ENCODE results near the gene PLTP. TPM values are rescaled to one million over a fixed set of nuclear protein-coding genes. Genes with fewer than 3 reads are reported as not detected.
"Not testable (repeated sequence)": the region's sequence is repeated elsewhere in the genome, so short reads cannot be mapped to it uniquely, and the experiment has no call there.

Gene PLTP
- total RNA-seq, 2 experiments from 2014 or later = 5.1 to 5.3 TPM

DNA sequence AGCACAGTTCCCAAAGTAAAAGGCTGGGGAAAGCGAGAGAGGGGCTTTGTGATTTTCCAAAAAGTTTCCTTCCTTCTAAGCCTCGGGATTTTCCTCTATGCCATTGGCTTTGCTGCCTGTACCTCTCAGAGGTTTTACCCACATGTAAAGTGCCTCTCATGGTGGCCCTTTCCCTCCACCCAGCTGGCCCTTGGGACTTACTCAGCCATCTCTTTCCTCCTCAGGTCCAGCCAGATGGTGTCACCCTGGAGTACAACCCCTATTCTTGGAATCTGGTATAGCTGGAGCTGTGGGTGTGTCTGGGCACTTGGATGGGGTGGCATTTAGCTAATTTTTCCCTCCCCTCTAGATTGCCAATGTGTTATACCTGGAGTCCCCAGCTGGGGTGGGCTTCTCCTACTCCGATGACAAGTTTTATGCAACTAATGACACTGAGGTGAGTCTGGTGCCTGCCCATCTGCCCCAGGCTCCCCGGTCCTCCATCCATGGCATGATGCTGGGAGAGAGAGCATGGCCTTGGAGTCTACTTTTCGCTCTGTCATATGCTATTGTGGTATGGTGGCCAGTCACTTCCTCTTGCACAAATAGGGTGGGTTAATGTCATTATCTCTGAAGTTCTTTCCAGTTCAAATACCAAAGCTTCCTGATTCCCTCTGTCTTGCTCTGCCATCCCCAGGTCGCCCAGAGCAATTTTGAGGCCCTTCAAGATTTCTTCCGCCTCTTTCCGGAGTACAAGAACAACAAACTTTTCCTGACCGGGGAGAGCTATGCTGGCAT, 19.7 kb downstream of the PLTP start:
- POLR2A ChIA-PET = interaction anchor here (1.0 to 1.4 kb wide), 2 partner anchors 42 to 80 kb away, joined by 3 to 7 read pairs; partner anchors contain the start of genes PCIF1 and ZNF335
- CTCF ChIA-PET = interaction anchor here (1.0 to 1.4 kb wide), 2 partner anchors 17 to 70 kb away, joined by 4 read pairs; no protein-coding TSS in a partner anchor

GRCh38 chr20:45890985-45891983, 20.7 kb downstream of the PLTP start, which contains the start of the genes CTSA and NEURL2:
CTSA (plus strand) TSS chr20:45891335; CDS start chr20:45891569, 234 bp downstream.
NEURL2 (minus strand) TSS chr20:45891208; CDS start chr20:45890991, 217 bp downstream.
- CTCF ChIA-PET = interaction anchor here (1.0 to 3.0 kb wide), 5 partner anchors 10 to 92 kb away, joined by 4 to 16 read pairs (median 4); partner anchors contain the start of gene ZSWIM1
- POLR2A ChIA-PET = interaction anchor here (0.6 to 2.3 kb wide), 6 partner anchors 10 to 79 kb away, joined by 3 to 10 read pairs (median 5); partner anchors contain the start of genes PCIF1, PLTP and ZSWIM1

DNA sequence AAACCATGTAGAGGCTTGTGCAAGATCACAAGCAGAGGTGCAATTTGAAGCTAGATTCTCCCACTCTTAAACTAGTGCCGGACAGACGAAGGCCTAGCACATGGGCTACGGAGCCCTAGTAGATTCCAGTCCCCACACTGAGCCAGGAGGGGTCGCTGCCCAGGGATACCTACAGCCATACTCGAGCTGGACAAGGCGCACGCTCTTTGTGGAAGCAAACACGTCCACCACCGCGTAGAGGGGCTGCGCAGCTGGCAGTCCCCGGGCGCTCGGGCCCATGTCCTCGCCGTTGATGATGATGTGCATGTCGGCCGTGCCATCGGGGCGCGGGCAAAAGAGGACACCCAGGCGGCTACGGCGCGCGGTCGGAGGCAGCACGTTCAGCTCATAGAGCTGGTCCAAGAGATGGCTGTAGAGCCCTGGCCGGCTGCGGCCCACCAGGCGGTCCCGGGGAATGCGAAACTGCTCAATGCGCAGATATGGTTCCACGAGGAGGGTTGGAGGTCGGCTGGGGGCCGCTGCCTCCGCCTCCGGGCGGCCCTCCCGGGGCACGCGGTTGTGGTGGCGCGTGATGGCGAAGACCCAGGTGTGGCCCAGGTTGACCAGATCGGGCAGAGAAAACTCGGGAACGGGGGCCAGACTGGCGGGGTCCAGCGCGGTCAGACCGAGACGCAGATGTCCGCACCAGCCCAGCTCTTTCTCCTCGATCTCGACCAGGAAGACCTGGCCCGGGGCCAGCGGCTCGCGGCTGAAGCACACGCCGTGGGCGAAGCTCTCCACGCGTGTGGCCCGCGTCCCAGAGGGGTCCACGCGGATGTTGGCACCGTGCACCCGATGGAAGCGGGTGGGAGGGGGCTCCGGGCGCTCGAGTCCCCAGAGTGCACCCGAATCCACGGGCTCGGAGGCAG, 21.6 kb downstream of the PLTP start:
- POLR2A ChIA-PET = interaction anchor here (0.9 to 2.3 kb wide), 5 partner anchors 9 to 77 kb away, joined by 3 to 10 read pairs (median 5); partner anchors contain the start of genes PCIF1, PLTP and ZSWIM1
- CTCF ChIA-PET = interaction anchor here (0.7 to 3.0 kb wide), 6 partner anchors 8 to 91 kb away, joined by 3 to 16 read pairs (median 4); partner anchors contain the start of gene ZSWIM1

DNA sequence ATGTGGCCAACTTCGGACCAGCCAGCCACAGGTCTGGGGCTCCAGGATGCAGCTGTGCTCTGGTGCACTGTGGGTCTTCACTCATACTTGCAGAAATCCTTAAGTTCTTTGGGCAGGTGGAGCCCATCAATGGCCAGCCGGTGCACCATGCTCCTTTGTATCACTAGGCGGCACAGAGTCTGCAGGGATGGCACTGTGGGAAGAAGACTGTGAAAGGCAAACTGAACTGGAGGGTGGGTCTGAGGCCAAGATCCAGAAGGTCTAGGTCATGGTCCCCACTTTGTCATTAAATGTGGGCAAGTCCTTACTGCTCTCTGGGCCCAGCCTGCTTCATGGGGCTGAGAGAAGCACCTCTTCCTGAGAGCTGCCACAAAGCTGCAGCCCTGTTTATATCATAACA, 23.3 kb downstream of the PLTP start:
- ChIA-PET POLR2A (no interaction called here), CTCF (interaction anchor here (0.9 to 3.0 kb wide), 2 partner anchors 75 to 82 kb away, joined by 3 to 16 read pairs; no protein-coding TSS in a partner anchor)

DNA sequence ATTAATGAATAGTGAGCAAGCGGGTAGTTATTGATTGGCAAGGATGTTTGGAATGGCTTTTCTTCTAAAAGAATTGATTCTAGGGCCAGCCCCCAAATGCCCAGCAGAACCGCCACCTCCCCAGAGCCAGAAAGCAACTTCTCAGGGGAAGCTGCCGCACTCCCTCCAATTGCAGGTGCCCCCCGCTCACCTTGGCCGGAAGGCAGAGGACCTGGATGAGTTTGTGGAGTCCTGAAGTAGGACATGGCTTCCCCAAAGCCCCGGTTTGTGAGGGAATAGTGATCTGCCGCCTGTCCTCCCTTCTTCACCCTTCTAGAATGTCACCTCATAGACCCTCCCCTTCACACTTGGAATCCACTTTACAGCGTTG, 24.6 kb downstream of the PLTP start, which contains the start of gene SPATA25:
TSS of gene SPATA25 (minus strand) at position 277 of the 370 bp plus-strand sequence. CDS start at position 245, 32 bp downstream.
- POLR2A ChIA-PET = no interaction called here

GRCh38 chr20:45886590-45887345, 25.2 kb downstream of the PLTP start:
- ChIA-PET POLR2A (no interaction called here), CTCF (interaction anchor here (1.1 kb wide), 1 partner anchor 25 kb away, joined by 3 read pairs; the partner anchor contains the start of gene PLTP)

More for the DNA sequence above, 24.6 kb downstream of the PLTP start, which contains the start of gene SPATA25:
- CTCF ChIA-PET = no interaction called here

GRCh38 chr20:45883100-45883469, 28.9 kb downstream of the PLTP start:
- POLR2A ChIA-PET = interaction anchor here (1.3 kb wide), 1 partner anchor 51 kb away, joined by 3 read pairs; no protein-coding TSS in a partner anchor
- CTCF ChIA-PET = interaction anchor here (1.4 kb wide), 1 partner anchor 21 kb away, joined by 4 read pairs; no protein-coding TSS in a partner anchor

DNA sequence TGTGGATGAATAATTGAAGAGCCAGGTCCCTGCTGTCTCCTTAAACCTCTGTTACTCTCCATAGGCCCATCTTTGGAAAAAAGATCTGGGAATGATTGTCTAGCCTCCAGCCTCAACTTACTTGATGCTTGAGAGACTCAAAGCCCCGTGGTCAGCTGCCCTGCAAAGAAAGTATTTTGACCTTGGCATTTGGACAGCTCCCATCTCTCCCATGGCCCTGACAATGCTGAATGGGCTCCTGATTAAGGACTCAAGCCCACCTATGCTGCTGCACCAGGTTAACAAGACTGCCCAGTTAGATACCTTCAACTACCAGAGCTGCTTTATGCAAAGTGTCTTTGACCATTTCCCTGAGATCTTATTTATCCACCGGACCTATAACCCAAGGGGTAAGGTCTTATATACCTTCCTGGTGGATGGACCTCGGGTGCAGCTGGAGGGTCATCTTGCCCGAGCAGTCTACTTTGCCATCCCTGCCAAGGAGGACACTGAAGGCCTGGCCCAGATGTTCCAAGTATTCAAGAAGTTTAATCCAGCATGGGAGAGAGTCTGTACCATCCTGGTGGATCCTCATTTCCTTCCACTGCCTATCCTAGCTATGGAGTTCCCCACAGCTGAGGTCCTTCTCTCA, 29.4 kb downstream of the PLTP start:
- ChIA-PET POLR2A (interaction anchor here (1.3 kb wide), 1 partner anchor 51 kb away, joined by 3 read pairs; no protein-coding TSS in a partner anchor), CTCF (interaction anchor here (1.4 to 2.4 kb wide), 3 partner anchors 7 to 90 kb away, joined by 3 to 10 read pairs (median 4); no protein-coding TSS in a partner anchor)

DNA sequence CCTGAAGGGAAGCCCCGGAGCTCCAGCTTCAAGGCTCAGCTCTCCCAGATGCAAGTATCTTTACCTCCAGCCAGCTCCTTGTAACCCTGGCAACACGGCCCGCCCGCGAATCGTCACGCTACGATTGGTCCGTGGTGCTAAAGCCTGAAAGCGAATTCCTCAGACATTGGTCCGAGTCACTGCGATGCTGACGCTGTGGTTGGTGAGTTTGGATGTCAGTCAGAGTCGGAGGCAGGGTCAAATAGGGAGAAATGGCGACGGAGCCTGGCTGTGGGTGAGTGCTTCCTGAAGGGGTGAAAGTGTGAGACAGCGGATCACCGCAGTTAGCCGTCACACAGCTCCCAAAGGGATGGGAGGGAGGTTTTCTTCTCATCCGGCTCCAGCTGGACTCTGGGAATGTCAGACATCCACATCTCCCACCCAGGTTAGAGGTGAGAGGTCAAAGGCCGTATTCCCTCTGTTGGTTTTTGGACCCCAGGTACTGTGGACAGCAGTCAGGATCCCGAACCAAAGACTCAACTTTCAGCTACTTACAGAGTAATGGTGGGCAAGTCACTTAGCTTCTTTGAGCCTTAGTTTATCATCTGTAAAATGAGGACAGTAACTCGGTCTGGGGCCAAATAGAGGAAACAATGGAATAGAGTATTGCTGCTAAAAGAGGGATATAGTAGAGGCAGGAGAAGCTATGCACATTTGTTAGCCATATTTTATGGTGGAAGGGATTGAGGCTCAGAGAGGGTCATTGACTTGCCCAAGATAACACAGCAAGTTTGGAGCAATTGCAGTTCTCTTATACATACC, 30.8 kb downstream of the PLTP start, which contains the start of gene ZSWIM1:
TSS of gene ZSWIM1 (plus strand) at position 240 of the 801 bp plus-strand sequence. CDS start 1,366 bp downstream, outside the sequence.
- ChIA-PET CTCF (interaction anchor here (1.0 to 2.4 kb wide), 6 partner anchors 9 to 91 kb away, joined by 3 to 10 read pairs (median 3); partner anchors contain the start of genes ACOT8 and ZSWIM3), POLR2A (interaction anchor here (0.6 to 2.4 kb wide), 5 partner anchors 9 to 90 kb away, joined by 3 to 15 read pairs (median 5); partner anchors contain the start of genes ACOT8, CTSA, NEURL2 and ZSWIM3)

GRCh38 chr20:45878076-45878761, 33.7 kb downstream of the PLTP start:
- POLR2A ChIA-PET = no interaction called here
- CTCF ChIA-PET = no interaction called here

DNA sequence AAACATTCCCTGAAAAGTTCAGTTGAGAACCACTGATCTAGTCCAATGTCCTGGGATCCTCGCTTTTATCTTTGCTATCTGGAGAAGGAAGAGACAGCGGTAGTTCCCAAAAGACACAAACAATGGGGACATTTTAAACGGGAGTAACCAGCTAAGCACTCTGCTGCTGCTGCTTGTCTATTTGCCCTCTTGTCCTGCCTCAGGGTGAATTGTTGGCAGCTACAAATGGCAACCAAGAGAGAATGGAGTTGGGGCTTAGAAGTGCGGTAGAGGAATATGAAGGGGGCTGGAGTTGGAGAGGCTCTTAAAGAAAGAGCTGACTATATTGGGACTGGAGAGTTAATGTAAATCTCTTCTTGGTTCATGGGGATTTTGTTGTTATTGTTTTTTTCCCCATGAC, 37.4 kb downstream of the PLTP start:
- ChIA-PET POLR2A (no interaction called here), CTCF (interaction anchor here (0.6 kb wide), 1 partner anchor 95 kb away, joined by 3 read pairs; no protein-coding TSS in a partner anchor)

GRCh38 chr20:45874104-45874481, 37.9 kb downstream of the PLTP start:
- POLR2A ChIA-PET = not testable (repeated sequence)

GRCh38 chr20:45873409-45874103, 38.4 kb downstream of the PLTP start:
- ChIA-PET POLR2A (no interaction called here), CTCF (no interaction called here)

More at GRCh38 chr20:45874104-45874481, 37.9 kb downstream of the PLTP start:
- CTCF ChIA-PET = not testable (repeated sequence)

DNA sequence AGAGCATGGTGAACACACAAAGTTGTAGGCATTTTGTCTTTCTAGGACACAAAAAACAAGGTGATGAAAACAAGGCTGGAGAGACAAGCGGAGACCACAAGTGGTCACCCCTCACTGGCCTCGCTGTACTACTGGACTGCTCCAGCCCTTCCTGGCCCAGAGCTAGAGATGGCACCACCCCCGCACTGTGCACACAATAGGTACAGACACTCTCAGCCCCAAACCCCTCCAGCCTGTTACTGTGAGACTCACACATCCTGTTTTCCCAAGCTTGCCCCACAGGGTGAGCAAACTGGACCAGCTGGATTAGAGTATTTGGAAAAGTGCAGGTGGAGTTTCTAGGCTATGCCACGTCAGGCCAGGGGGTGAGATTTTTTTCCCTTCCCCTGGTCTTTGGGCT, 39.3 kb downstream of the PLTP start:
- ChIA-PET CTCF (interaction anchor here (0.6 kb wide), 1 partner anchor 56 kb away, joined by 3 read pairs; no protein-coding TSS in a partner anchor), POLR2A (no interaction called here)

DNA sequence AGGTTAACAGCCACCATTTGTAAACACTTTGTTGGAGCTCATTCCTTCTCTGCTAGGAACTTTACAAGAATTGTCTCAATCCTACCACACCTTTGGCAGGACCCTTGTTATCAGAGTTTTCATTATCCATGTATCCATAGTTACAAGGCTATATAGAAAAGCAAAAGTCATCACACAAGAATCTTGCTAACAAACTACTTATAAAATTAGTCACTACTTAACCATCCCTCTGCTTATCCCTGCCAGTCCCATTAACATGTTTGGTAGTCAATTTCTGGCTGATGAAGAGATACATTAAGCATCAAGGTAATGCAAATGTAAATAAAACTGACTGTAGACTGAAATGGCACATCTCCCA, 44.2 kb downstream of the PLTP start:
- CTCF ChIA-PET = no interaction called here

More for the DNA sequence above, 44.2 kb downstream of the PLTP start:
- POLR2A ChIA-PET = no interaction called here

All from activated CD8-positive, alpha-beta memory T cell treated with anti-CD3 and anti-CD28 coated beads for 36 hours (primary cell).